Iris pigment epithelial cell (primary cell): ENCODE results near the gene IGFALS.

Experiments used
- DNase-seq: peaks from one replicate; pipeline ENCODE4 v3.0.0-alpha.2; 2011; ENCODE audit warnings: low read depth

The IGFALS gene

DNA sequence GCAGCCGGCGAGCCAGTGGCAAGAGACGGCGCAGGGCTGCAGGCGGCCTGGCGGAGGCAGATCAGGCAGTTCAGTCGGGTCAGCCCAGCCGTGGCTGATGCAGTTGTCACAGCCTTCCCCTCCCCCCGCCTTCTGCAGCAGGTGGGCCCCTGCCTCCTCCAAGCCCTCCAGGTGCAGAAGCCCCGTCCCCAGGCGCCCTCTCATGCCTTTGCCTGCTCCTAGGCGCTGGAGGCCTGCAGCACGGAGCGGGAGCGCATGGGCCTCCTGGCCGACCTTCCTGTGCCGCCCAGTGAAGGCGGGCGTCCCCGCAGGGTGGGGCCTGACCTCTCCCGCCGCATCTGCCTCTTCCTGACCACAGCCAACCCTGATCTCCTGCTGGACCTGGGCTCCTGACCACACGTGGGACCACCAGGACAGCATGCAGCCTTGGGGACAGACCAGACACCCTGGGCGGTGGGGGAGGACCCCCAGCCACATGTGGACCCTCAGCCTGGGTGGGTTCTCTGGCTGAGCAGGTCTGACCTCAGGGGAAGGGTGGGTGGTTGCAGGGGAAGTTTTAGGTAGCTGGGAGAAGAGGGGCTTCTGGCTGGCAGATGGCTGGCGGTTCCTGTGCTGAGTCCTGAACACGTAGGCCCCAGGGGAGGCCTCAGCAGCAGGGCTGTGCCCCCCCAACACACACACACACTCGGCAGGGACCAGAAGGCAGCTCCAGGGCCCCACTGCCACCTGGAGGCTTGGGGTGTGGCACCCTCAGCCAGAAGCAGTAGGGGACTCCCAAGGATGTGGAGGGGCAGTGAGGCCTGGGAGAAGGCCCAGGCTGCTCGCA, 17.4 kb downstream of the IGFALS start:
- no peak for DNase-seq

DNA sequence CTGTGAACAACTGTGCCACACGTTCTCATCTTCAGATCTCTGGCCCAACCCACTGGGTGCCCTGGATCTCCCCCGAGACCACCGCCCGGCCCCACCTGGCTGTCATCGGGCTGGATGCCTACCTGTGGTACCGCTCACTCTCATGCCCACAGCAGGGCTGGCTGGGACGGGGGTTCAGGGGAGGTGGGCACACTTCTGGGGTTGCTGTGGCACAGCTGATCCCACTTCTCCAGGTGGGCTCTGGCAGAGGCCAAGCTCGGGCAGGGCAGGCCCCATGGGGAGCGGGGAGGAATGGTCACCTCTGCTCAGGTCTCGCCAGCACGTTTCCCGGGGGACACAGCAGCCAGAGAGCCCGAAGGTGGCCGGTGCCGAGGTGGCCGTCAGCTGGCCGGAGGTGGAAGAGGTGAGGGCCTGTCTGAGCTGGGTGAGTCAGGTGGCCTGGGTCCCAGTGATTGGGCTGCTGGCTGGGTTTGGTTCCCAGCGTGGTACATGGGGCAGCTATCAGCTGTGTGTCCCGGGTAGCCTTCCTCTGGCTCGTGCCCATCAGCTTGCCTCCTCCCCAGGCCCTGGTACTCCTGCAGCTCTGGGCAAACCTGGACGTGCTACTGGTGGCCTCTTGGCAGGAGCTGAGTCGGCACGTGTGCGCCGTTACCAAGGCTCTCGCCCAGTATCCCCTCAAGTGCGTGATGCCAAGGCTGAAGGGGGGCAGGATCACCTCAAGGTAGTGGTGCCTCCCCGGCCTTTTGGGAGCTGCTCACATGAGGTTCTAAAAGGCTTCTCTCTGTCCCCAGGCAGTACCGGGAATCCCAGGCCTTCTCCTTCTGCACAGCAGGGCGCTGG, 18.3 kb downstream of the IGFALS start:
- no peak for DNase-seq

DNA sequence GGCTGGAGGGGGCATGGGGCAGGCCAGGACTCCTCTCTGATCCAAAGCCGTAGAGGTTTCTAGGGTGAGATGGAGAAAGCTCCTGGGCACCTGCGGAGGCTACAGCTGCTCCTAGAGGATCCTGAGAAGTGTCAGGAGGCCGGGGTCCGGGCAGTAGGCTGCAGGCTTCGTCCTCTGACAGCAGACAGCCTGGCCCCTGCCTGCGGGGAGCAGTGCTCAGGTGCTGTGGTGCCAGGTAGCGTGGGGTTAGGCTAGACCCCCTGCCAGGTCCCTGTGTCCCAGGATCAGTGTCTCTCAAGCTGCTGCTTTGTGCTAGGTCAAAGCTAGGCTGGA, 19.1 kb downstream of the IGFALS start:
- no peak for DNase-seq

- DNase-seq = peak; percentile 60
These were observed 19.6 kb downstream of the IGFALS start for GRCh38 chr16:1773703-1774447.

GRCh38 chr16:1772908-1773702, 20.4 kb downstream of the IGFALS start, which contains the start of gene MRPS34:
Gene MRPS34, minus strand, starts transcription at chr16:1773134. Its CDS starts 15 bp downstream, at chr16:1773119.
- peak; percentile 87 for DNase-seq

GRCh38 chr16:1772362-1772907, 21.1 kb downstream of the IGFALS start, which contains the start of gene EME2:
Gene EME2, plus strand, starts transcription at chr16:1772810. Its CDS starts 418 bp downstream, at chr16:1773228.
- peak; percentile 73 for DNase-seq

- DNase-seq = no peak
These were observed 21.6 kb downstream of the IGFALS start for GRCh38 chr16:1771864-1772361.

DNA sequence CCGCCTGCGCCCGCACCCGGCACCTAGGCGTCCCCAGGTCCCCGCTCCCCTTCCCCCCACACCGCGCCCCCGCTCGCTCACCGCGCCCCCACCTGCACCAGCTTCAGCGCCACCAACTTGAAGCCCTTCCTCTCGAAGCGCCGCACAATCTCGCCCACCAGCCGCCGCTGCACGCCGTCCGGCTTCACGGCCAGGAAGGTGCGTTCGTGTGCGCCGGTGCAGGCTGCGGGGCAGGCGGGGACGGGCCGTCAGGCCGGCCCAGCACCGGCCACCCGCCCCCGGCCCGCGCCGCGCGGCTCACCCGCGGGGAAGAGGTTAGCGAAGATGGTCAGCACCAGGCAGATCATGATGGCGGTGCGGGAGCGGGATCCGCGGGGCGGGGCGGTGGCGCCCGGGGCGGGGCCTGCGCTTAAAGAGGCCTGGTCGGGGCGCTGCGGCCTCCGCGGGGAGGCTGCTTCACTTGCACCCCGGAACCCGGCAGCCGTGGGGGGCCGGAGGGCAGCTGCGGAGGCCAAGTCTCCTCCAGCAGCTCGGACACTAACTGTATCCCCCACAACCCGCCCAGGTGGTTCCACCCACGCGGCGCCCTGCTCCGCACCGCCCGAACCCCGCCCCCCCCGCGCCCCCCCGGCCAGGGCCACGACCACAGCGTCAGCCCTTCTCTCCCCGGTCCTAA, 22.2 kb downstream of the IGFALS start, which contains the start of gene NME3:
Gene NME3 (minus strand): TSS at position 356 of the 676 bp plus-strand sequence. CDS start 9 bp downstream, at position 347.
- DNase-seq = peak; percentile 75

- DNase-seq = peak; percentile 68
These were observed 22.9 kb downstream of the IGFALS start for GRCh38 chr16:1770328-1771187.

DNA sequence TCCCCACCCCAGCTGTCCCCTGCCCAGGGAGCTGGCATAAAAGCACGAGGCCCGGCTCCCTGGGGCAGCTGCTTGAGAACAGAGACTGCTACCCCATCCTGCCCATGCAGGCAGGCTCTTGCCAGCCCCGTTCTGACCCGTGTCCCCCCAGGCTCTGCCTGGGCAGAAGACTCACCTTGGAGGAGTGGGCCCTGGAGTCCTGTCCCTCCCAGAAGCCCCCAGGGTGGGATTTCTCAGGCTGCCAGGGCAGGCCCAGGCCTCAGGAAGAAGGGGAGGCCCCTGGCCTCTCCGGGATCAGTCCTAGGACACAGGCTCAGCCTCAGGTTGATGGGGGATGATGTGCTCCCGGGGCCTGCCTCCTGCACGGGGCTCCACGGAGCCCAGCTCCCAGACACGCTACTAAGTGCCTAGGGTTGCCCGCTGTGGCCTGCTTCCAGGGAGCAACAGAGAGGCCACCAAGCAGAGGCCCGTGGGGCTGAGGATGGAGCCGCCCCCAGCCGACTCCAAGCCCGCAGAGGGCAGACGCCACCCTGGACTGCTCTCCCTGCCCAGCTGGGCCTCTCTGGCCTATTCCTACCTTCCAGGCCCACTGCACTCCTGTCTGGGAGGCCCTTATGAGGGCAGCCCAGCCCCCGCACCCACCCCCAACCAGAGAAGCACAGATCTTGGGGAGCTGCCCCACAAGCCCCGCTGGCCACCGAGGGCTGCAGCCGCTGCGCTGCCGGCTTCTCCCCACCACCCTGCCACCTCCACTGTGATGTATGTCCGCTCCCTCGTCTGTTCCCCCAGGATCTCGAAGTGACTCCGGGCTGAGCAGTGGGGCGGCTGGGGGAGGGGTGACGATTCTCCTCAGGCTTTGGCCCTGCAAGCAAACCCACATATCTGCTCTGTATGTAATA, 23.9 kb downstream of the IGFALS start:
- no peak for DNase-seq

DNA sequence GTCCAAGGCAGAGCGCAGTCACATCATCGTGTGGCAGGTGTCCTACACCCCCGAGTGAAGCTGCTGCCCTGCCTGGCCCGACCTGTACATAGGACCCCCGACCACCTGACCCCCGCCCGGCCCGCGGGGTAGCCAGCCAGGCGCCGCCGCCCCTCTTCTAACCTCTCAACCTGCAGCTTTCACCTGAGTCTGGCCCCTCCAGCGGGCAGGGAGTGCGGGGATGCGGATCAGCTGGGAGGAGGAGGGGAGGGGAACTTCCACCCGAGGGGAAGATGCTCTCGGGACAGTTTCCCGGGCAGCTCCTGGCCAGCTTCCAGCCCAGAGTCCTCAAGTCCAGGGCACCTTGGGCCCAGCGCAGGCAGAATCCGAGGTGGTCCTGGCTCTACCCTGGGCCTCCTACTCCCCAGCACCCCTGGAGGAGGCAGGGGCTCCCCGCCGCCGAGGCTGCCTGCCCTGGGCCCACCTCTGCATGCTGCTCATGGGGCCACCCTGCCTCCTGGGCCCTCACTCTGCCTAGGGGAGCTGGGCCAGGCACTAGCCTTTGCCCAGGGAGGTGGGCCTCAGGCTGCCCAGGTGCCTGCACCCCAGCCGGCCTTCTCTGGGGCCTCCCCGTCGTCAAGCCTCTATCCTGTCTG, 24.6 kb downstream of the IGFALS start:
- DNase-seq = no peak

DNA sequence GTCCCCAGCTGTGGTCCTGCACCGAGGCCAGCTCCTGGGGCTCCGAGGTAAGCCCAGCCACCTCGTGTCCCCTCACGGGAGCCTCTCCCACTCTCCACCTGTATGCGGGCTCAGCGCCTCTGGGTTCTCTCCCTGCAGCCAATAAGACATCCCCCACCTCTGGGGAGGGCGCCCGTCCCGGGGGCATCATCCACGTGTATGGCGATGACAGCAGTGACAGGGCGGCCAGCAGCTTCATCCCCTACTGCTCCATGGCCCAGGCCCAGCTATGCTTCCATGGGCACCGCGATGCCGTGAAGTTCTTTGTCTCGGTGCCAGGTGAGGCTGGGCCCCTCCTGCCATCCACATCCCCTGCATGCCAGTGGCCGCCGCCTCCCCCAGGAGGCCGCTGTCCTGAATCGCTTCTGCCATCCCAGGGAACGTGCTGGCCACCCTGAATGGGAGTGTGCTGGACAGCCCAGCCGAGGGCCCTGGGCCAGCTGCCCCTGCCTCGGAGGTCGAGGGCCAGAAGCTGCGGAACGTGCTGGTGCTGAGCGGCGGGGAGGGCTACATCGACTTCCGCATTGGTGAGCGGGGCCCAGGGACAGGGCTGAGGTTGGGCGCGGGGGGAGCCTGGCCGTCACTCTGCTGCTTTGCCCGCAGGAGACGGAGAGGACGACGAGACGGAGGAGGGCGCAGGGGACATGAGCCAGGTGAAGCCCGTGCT, 25.3 kb downstream of the IGFALS start:
- DNase-seq = no peak

DNA sequence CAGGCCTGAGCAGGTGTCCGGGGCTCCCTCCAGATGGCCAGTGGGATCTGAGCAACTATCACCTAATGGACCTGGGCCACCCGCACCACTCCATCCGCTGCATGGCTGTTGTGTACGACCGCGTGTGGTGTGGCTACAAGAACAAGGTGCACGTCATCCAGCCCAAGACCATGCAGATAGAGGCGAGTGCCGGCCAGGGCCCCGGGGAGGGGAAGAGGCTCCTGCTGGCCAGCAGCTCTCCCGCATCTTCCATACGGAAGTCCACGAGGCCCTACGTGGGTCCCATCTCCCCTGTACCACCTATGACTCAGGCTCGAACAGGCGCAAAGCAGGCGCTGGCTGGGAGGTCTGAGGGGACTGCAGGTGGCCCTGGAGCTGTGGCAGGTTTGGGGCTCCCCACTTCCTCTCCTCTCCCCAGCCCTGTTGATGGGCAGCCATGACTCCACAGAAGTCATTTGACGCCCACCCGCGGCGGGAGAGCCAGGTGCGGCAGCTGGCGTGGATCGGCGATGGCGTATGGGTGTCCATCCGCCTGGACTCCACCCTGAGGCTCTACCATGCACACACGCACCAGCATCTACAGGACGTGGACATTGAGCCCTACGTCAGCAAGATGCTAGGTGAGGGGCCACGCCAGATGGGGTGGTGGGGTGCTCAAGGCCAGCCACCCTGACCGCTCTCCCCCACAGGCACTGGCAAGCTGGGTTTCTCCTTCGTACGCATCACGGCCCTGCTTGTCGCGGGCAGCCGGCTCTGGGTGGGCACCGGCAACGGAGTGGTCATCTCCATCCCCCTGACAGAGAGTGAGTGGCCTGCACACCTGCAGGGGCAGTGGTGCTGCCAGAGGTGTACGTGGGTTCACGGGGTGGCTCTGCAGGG, 26.1 kb downstream of the IGFALS start:
- DNase-seq = no peak

DNA sequence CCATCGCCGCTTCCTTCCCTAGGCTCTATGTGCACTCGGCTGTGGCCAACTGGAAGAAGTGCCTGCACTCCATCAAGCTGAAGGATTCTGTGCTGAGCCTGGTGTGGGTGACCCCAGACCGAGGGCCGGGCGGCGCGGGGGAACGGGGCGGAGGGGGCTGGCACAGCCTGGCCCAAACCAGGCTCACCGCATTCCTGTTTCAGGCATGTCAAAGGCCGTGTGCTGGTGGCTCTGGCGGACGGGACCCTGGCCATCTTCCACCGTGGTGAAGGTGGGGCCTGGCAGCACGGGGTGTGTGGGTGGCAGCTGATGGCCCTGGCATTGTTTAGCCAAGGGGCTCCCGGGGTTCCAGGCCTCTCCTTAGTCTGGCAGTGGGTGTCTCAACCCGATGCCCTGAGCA, 26.8 kb downstream of the IGFALS start:
- DNase-seq = no peak

GRCh38 chr16:1766231-1766630, 27.3 kb downstream of the IGFALS start:
- no peak for DNase-seq

GRCh38 chr16:1765826-1766225, 27.7 kb downstream of the IGFALS start:
- no peak for DNase-seq
